GM12878 (cell line): ENCODE measurements around the gene GIMAP4. TPM values are rescaled to one million over a fixed set of nuclear protein-coding genes. Genes with fewer than 3 reads are reported as not detected.

Experiments used
- ATAC-seq: fragments of 200-7000 bp; cut with Tn5 transposase; 3 replicates; pipeline ENCODE4 v1.9.1; 2020; ENCODE audit warnings: mild to moderate bottlenecking, moderate library complexity
- BruUV-seq: library from RNA; stranded (reverse); fragments of 400-500 nt; replicated peaks from 2 replicates; lab custom pipeline; 2021; lab: Mats Ljungman, UMichigan
- CTCF ChIA-PET: fragments of 300-600 bp; sonication (Branson Sonifier 250); formaldehyde crosslinking; extraction: SDS; loops from one replicate; lab custom pipeline; 2021; ENCODE audit warnings: inconsistent platforms; lab: Yijun Ruan, JAX
- POLR2A ChIA-PET: fragments of 350-600 bp; formaldehyde crosslinking; extraction: SDS; loops from one replicate; lab custom pipeline; 2021; ENCODE audit warnings: inconsistent platforms; lab: Charles Lee
- RAD21 ChIA-PET: fragments of 300-600 bp; sonication (Branson Sonifier 250); formaldehyde crosslinking; loops from one replicate; lab custom pipeline; 2023; ENCODE audit warnings: antibody characterized with exemption; ENCODE audit not compliant: unreplicated experiment; lab: Charles Lee
- SMC1A ChIA-PET: fragments of 300-600 bp; sonication (Branson Sonifier 250); formaldehyde crosslinking; loops from one replicate; lab custom pipeline; 2023; ENCODE audit not compliant: unreplicated experiment, uncharacterized antibody; lab: Charles Lee
- DNase-seq: peaks from one replicate; pipeline ENCODE4 v3.0.0-alpha.2; 2011; ENCODE audit warnings: low read depth, low spot score
- FAIRE-seq: peaks from 3 replicates; lab custom pipeline; 2011; peaks lifted over from hg19 to GRCh38; lab: Jason Lieb, UNC
- H2AFZ ChIP-seq: 2 replicates; pipeline ENCODE4 v1.6.0; 2011; ENCODE audit warnings: low read depth, low read length, control low read depth; ENCODE audit not compliant: control insufficient read depth
- H3K27ac ChIP-seq: 2 replicates; pipeline ENCODE4 v1.5.1; 2011; ENCODE audit warnings: control low read depth; ENCODE audit not compliant: control insufficient read depth, insufficient read depth
- H3K27me3 ChIP-seq, 2 experiments: replicated peaks in 1 of 2; 2 replicates each; pipeline versions ENCODE4 v1.6.0 to v1.6.1; 2011; ENCODE audit warnings: low read length in 1 of 2; ENCODE audit not compliant: control insufficient read depth in 2 of 2, insufficient read depth in 2 of 2
- H3K36me3 ChIP-seq, 2 experiments: 2 replicates each; pipeline ENCODE4 v1.5.1; 2011; ENCODE audit warnings: low read length in 1 of 2; ENCODE audit not compliant: control insufficient read depth in 2 of 2, insufficient read depth in 2 of 2
- H3K4me1 ChIP-seq: 2 replicates; pipeline ENCODE4 v1.6.1; 2011; ENCODE audit warnings: mild to moderate bottlenecking, low read length, moderate library complexity, mixed read lengths; ENCODE audit not compliant: control insufficient read depth, insufficient read depth
- H3K4me2 ChIP-seq: 2 replicates; pipeline ENCODE4 v1.6.0; 2011; ENCODE audit warnings: control low read depth; ENCODE audit not compliant: control insufficient read depth, insufficient read depth
- H3K4me3 ChIP-seq: fragments of 200-600 bp; sonication (generic); 2 replicates; pipeline ENCODE4 v1.5.1; 2016
- H3K79me2 ChIP-seq: 2 replicates; pipeline ENCODE4 v1.6.0; 2011; ENCODE audit warnings: low read length; ENCODE audit not compliant: control insufficient read depth, insufficient read depth
- H3K9ac ChIP-seq: 2 replicates; pipeline ENCODE4 v1.8.0; 2011; ENCODE audit warnings: low read length, control low read depth, mixed read lengths; ENCODE audit not compliant: control insufficient read depth, insufficient read depth
- H3K9me3 ChIP-seq: replicated peaks from 3 replicates; pipeline ENCODE4 v1.5.1; 2011; ENCODE audit warnings: mild to moderate bottlenecking, low read length; ENCODE audit not compliant: control insufficient read depth, insufficient read depth
- H4K20me1 ChIP-seq: 2 replicates; pipeline ENCODE4 v1.6.0; 2011; ENCODE audit not compliant: control insufficient read depth, insufficient read depth
- CBX5 ChIP-seq: sonication (generic); IDR thresholded peaks from 2 replicates; pipeline ENCODE4 v1.6.1; 2016; ENCODE audit warnings: low read depth, moderate library complexity, mild to moderate bottlenecking, inconsistent platforms
- NFYB ChIP-seq: IDR thresholded peaks from 2 replicates; pipeline ENCODE4 v1.6.1; 2011; ENCODE audit warnings: low read depth, mild to moderate bottlenecking, low read length, improper control_type of control experiment, moderate library complexity; ENCODE audit not compliant: insufficient read depth
- RUNX3 ChIP-seq: IDR thresholded peaks from 2 replicates; pipeline ENCODE4 v1.6.1; 2012; ENCODE audit warnings: low read length, inconsistent platforms
- ZSCAN29 ChIP-seq: fragments of 450-650 bp; IDR thresholded peaks from 2 replicates; pipeline ENCODE4 v1.6.1; 2017; ENCODE audit warnings: mild to moderate bottlenecking, moderate library complexity
- ZZZ3 ChIP-seq: IDR thresholded peaks from 2 replicates; pipeline ENCODE4 v1.6.1; 2011; ENCODE audit warnings: low read depth; ENCODE audit not compliant: control insufficient read depth, insufficient read length
- WGBS: methylation state at CpG from one replicate; pipeline ENCODE4 v1.1.6; 2016; ENCODE audit warnings: low lambda C conversion rate; ENCODE audit not compliant: insufficient replicate concordance, insufficient coverage; ENCODE audit errors: missing lambda C conversion rate; 5-methylcytosine and 5-hydroxymethylcytosine counted together
- in situ Hi-C: fragments of 300-500 bp; cut with MboI; formaldehyde crosslinking; loops from 9 replicates; pipeline ENCODE4 v1.14.3; 2018; ENCODE audit warnings: mixed read lengths
- intact Hi-C: fragments of 100-400 bp; cut with micrococcal nuclease; formaldehyde crosslinking; loops from one replicate; pipeline ENCODE4 v1.14.2; 2022; ENCODE audit not compliant: unreplicated experiment
- polyA plus RNA-seq, 11 experiments: library from polyadenylated mRNA; depleted of rRNA in 4 of 11; unstranded in 6 of 11; stranded (reverse) in 5 of 11; fragments of >200 nt; fragmentation: Nextera tagmentation in 4 of 11; fragmentation: Illumina TruSeq in 1 of 11; extraction: Ambion mirVana in 4 of 11; extraction: Trizol in 1 of 11; gene quantifications; 1 replicate in 1 of 11; 2 replicates in 10 of 11; pipeline versions ENCODE4 v1.2.1 to v1.2.3, GENCODE V29; 2011 to 2016; ENCODE audit warnings: inconsistent platforms in 2 of 11, missing spikeins in 2 of 11, low read depth in 1 of 11
- total RNA-seq, 4 experiments: library from RNA; depleted of rRNA in 3 of 4; stranded (reverse); fragments of >200 nt in 3 of 4; fragmentation: Illumina TruSeq in 1 of 4; extraction: Trizol in 1 of 4; gene quantifications; 2 replicates each; pipeline versions ENCODE4 v1.2.1 to v1.2.3, GENCODE V29; 2013 to 2021

Gene GIMAP4
- total and polyA plus RNA-seq, 10 of the 15 experiments (the other 5 are each of a cell fraction or from before 2014, with no cell fraction given), result 0.06 to 1.5 (median 0.32) TPM; not detected in 1

DNA sequence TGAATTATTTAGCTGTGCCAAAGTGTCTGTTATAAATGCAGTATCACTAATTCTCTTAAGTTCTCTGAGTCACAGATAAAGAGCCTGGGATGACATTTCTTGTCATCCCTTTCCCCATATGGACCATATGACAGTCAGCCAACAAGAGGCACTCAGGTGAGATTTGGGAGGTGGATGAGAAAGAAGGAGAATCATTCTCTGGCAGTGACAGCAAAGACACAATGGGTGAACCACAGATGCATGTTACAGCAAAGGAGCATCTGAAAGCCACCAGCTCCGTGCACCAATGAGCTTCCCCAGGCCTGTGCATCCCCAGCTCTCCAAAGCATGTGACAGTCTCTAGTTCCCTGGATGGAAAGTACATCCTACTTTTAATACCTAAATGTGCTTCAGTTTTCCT lies 54.2 kb downstream of the GIMAP4 start:
- Histone ChIP-seq H3K27ac (peak overlapping the region; percentile 67), H3K9ac (no peak overlapping the region), H2AFZ (no peak overlapping the region), H3K36me3 (peaks cover 0 to 5% of the 10 kb centered on the region in 2 experiments; a peak in 1 of 4 replicates), H3K4me1 (peaks cover 17% of the 10 kb centered on the region), H3K4me2 (peak overlapping the region; percentile 56), H3K4me3 (no peak overlapping the region; the same call in 1 of the 2 replicates), H3K9me3 (no peaks in the 10 kb centered on the region), H4K20me1 (no peaks in the 10 kb centered on the region), H3K79me2 (peaks cover 1% of the 10 kb centered on the region; the same call in 1 of the 2 replicates), H3K27me3 (no peaks in the 10 kb centered on the region)
- 6% methylated on average over 1 of the region's 1 CpG for WGBS
- intact Hi-C loops, result loop anchor here (5.0 kb wide), 1 partner anchor 169 kb away; the partner anchor contains the start of gene GIMAP8
- RAD21 ChIA-PET, result interaction anchor here (1.5 kb wide), 1 partner anchor 39 kb away, joined by 4 read pairs; no protein-coding TSS in a partner anchor
- CTCF ChIA-PET, result interaction anchor here (1.1 kb wide), 1 partner anchor 11 kb away, joined by 4 read pairs; the partner anchor contains the start of gene GIMAP6
- TF ChIP-seq ZSCAN29, result no peak
- TF ChIP-seq CBX5, result no peak
- peak; percentile 41; the same call in 1 of the 2 replicates for TF ChIP-seq NFYB
- no peak for TF ChIP-seq ZZZ3
- peak; percentile 24; the same call in 1 of the 2 replicates for TF ChIP-seq RUNX3
- SMC1A ChIA-PET, result interaction anchor here (0.6 to 2.3 kb wide), 8 partner anchors 10 to 169 kb away, joined by 3 to 11 read pairs (median 4); partner anchors contain the start of gene GIMAP6
- BruUV-seq, result no TSS peak
- peak; percentile 64 for ATAC-seq
- DNase-seq, result no peak
- POLR2A ChIA-PET, result no interaction called here
- in situ Hi-C loops, result no loop called here
- peak; percentile 7 for FAIRE-seq

Other genes starting within 250 kb of the GIMAP4 start
Only the 7 nearest of the 13 such genes appear.
- gene ZNF775, start 188.1 kb upstream of the GIMAP4 start, total RNA-seq (2014; rRNA removed), result 7.2 and 11.0 TPM in 2 replicates
- gene ZNF775, start 188.1 kb upstream of the GIMAP4 start, total RNA-seq (2014; rRNA removed; fragmentation: Illumina TruSeq; extraction: Trizol), result 2.3 and 2.8 TPM in 2 replicates
- gene ZNF775, start 188.1 kb upstream of the GIMAP4 start, total RNA-seq (2021), result 12.1 and 14.3 TPM in 2 replicates
- 1.8 and 3.6 TPM in 2 replicates for gene ZNF775, start 188.1 kb upstream of the GIMAP4 start, polyA plus RNA-seq (2011; rRNA removed)
- 0.32 and 0.71 TPM in 2 replicates for gene ZNF775, start 188.1 kb upstream of the GIMAP4 start, polyA plus RNA-seq (2014; fragmentation: Illumina TruSeq; extraction: Trizol)
- under 1 TPM; 0.05 to 0.46 TPM for gene ZNF775, start 188.1 kb upstream of the GIMAP4 start, polyA plus RNA-seq (2014; fragmentation: Nextera tagmentation; extraction: Ambion mirVana)
- gene ZNF775, start 188.1 kb upstream of the GIMAP4 start, polyA plus RNA-seq (2014; rRNA removed), result 9.7 and 11.8 TPM in 2 replicates
- gene ZNF775, start 188.1 kb upstream of the GIMAP4 start, polyA plus RNA-seq (2016; fragmentation: Nextera tagmentation; extraction: Ambion mirVana), result 1 to 10 TPM in 1 of 2 experiments, under 1 TPM in 1; 0.62 to 1.4 TPM
- 3.7 and 4.5 TPM in 2 replicates for gene GIMAP8, start 116.8 kb upstream of the GIMAP4 start, total RNA-seq (2014; rRNA removed)
- 5.7 TPM in 2 replicates for gene GIMAP8, start 116.8 kb upstream of the GIMAP4 start, total RNA-seq (2014; rRNA removed; fragmentation: Illumina TruSeq; extraction: Trizol)
- 5.7 and 6.2 TPM in 2 replicates for gene GIMAP8, start 116.8 kb upstream of the GIMAP4 start, total RNA-seq (2021)
- 9.7 and 12.6 TPM in 2 replicates for gene GIMAP8, start 116.8 kb upstream of the GIMAP4 start, polyA plus RNA-seq (2011; rRNA removed)
- gene GIMAP8, start 116.8 kb upstream of the GIMAP4 start, polyA plus RNA-seq (2014; fragmentation: Illumina TruSeq; extraction: Trizol), result 7.9 and 8.3 TPM in 2 replicates
- gene GIMAP8, start 116.8 kb upstream of the GIMAP4 start, polyA plus RNA-seq (2014; fragmentation: Nextera tagmentation; extraction: Ambion mirVana), result 1 to 10 TPM in 1 of 2 experiments, under 1 TPM in 1; 0.66 to 2.6 TPM
- gene GIMAP8, start 116.8 kb upstream of the GIMAP4 start, polyA plus RNA-seq (2014; rRNA removed), result 6.0 and 7.0 TPM in 2 replicates
- 1 to 10 TPM; 2.0 to 2.2 TPM for gene GIMAP8, start 116.8 kb upstream of the GIMAP4 start, polyA plus RNA-seq (2016; fragmentation: Nextera tagmentation; extraction: Ambion mirVana)
- gene GIMAP7, start 52.5 kb upstream of the GIMAP4 start, total RNA-seq (2014; rRNA removed), result 2.7 and 2.8 TPM in 2 replicates
- gene GIMAP7, start 52.5 kb upstream of the GIMAP4 start, total RNA-seq (2014; rRNA removed; fragmentation: Illumina TruSeq; extraction: Trizol), result 4.5 and 5.1 TPM in 2 replicates
- gene GIMAP7, start 52.5 kb upstream of the GIMAP4 start, total RNA-seq (2021), result 3.4 and 3.9 TPM in 2 replicates
- 4.9 and 7.4 TPM in 2 replicates for gene GIMAP7, start 52.5 kb upstream of the GIMAP4 start, polyA plus RNA-seq (2011; rRNA removed)
- 7.4 and 10.2 TPM in 2 replicates for gene GIMAP7, start 52.5 kb upstream of the GIMAP4 start, polyA plus RNA-seq (2014; fragmentation: Illumina TruSeq; extraction: Trizol)
- gene GIMAP7, start 52.5 kb upstream of the GIMAP4 start, polyA plus RNA-seq (2014; fragmentation: Nextera tagmentation; extraction: Ambion mirVana), result 10 to 100 TPM; 14.1 to 16.6 TPM
- 3.5 and 3.7 TPM in 2 replicates for gene GIMAP7, start 52.5 kb upstream of the GIMAP4 start, polyA plus RNA-seq (2014; rRNA removed)
- 1 to 10 TPM; 5.8 to 6.8 TPM for gene GIMAP7, start 52.5 kb upstream of the GIMAP4 start, polyA plus RNA-seq (2016; fragmentation: Nextera tagmentation; extraction: Ambion mirVana)
- 37.9 and 38.8 TPM in 2 replicates for gene GIMAP6, start 65.0 kb downstream of the GIMAP4 start, total RNA-seq (2014; rRNA removed)
- gene GIMAP6, start 65.0 kb downstream of the GIMAP4 start, total RNA-seq (2014; rRNA removed; fragmentation: Illumina TruSeq; extraction: Trizol), result 34.6 and 34.7 TPM in 2 replicates
- gene GIMAP6, start 65.0 kb downstream of the GIMAP4 start, total RNA-seq (2021), result 36.2 and 40.9 TPM in 2 replicates
- gene GIMAP6, start 65.0 kb downstream of the GIMAP4 start, polyA plus RNA-seq (2011; rRNA removed), result 49.2 and 51.4 TPM in 2 replicates
- 37.8 and 39.0 TPM in 2 replicates for gene GIMAP6, start 65.0 kb downstream of the GIMAP4 start, polyA plus RNA-seq (2014; fragmentation: Illumina TruSeq; extraction: Trizol)
- gene GIMAP6, start 65.0 kb downstream of the GIMAP4 start, polyA plus RNA-seq (2014; fragmentation: Nextera tagmentation; extraction: Ambion mirVana), result 1 to 10 TPM; 6.2 to 8.3 TPM
- gene GIMAP6, start 65.0 kb downstream of the GIMAP4 start, polyA plus RNA-seq (2014; rRNA removed), result 36.0 and 36.6 TPM in 2 replicates
- 10 to 100 TPM; 22.8 to 27.8 TPM for gene GIMAP6, start 65.0 kb downstream of the GIMAP4 start, polyA plus RNA-seq (2016; fragmentation: Nextera tagmentation; extraction: Ambion mirVana)
- gene GIMAP2, start 118.3 kb downstream of the GIMAP4 start, total RNA-seq (2014; rRNA removed), result 28.9 and 34.4 TPM in 2 replicates
- gene GIMAP2, start 118.3 kb downstream of the GIMAP4 start, total RNA-seq (2014; rRNA removed; fragmentation: Illumina TruSeq; extraction: Trizol), result 37.0 and 37.3 TPM in 2 replicates
- gene GIMAP2, start 118.3 kb downstream of the GIMAP4 start, total RNA-seq (2021), result 29.8 TPM in 2 replicates
- 102 and 134 TPM in 2 replicates for gene GIMAP2, start 118.3 kb downstream of the GIMAP4 start, polyA plus RNA-seq (2011; rRNA removed)
- gene GIMAP2, start 118.3 kb downstream of the GIMAP4 start, polyA plus RNA-seq (2014; fragmentation: Illumina TruSeq; extraction: Trizol), result 33.8 and 49.8 TPM in 2 replicates
- gene GIMAP2, start 118.3 kb downstream of the GIMAP4 start, polyA plus RNA-seq (2014; fragmentation: Nextera tagmentation; extraction: Ambion mirVana), result 10 to 100 TPM; 47.5 to 60.0 TPM
- 25.3 and 29.2 TPM in 2 replicates for gene GIMAP2, start 118.3 kb downstream of the GIMAP4 start, polyA plus RNA-seq (2014; rRNA removed)
- gene GIMAP2, start 118.3 kb downstream of the GIMAP4 start, polyA plus RNA-seq (2016; fragmentation: Nextera tagmentation; extraction: Ambion mirVana), result 10 to 100 TPM; 21.3 to 24.4 TPM
- gene GIMAP1, start 149.2 kb downstream of the GIMAP4 start, total RNA-seq (2014; rRNA removed), result 1.9 and 2.3 TPM in 2 replicates
- gene GIMAP1, start 149.2 kb downstream of the GIMAP4 start, total RNA-seq (2014; rRNA removed; fragmentation: Illumina TruSeq; extraction: Trizol), result 1.1 and 1.4 TPM in 2 replicates
- gene GIMAP1, start 149.2 kb downstream of the GIMAP4 start, total RNA-seq (2021), result 1.3 and 1.4 TPM in 2 replicates
- 0.91 and 1.2 TPM in 2 replicates for gene GIMAP1, start 149.2 kb downstream of the GIMAP4 start, polyA plus RNA-seq (2011; rRNA removed)
- gene GIMAP1, start 149.2 kb downstream of the GIMAP4 start, polyA plus RNA-seq (2014; fragmentation: Illumina TruSeq; extraction: Trizol), result 1.3 and 1.4 TPM in 2 replicates
- under 1 TPM; 0.16 to 0.20 TPM for gene GIMAP1, start 149.2 kb downstream of the GIMAP4 start, polyA plus RNA-seq (2014; fragmentation: Nextera tagmentation; extraction: Ambion mirVana)
- gene GIMAP1, start 149.2 kb downstream of the GIMAP4 start, polyA plus RNA-seq (2014; rRNA removed), result 1.5 and 1.8 TPM in 2 replicates
- gene GIMAP1, start 149.2 kb downstream of the GIMAP4 start, polyA plus RNA-seq (2016; fragmentation: Nextera tagmentation; extraction: Ambion mirVana), result 1 to 10 TPM in 1 of 2 experiments, under 1 TPM in 1; 0.58 to 1.0 TPM
- gene GIMAP5, start 170.0 kb downstream of the GIMAP4 start, total RNA-seq (2014; rRNA removed), result 7.9 and 12.2 TPM in 2 replicates
- gene GIMAP5, start 170.0 kb downstream of the GIMAP4 start, total RNA-seq (2014; rRNA removed; fragmentation: Illumina TruSeq; extraction: Trizol), result 7.7 and 8.6 TPM in 2 replicates
- 4.5 and 5.6 TPM in 2 replicates for gene GIMAP5, start 170.0 kb downstream of the GIMAP4 start, total RNA-seq (2021)
- gene GIMAP5, start 170.0 kb downstream of the GIMAP4 start, polyA plus RNA-seq (2011; rRNA removed), result 8.9 and 9.4 TPM in 2 replicates
- gene GIMAP5, start 170.0 kb downstream of the GIMAP4 start, polyA plus RNA-seq (2014; fragmentation: Illumina TruSeq; extraction: Trizol), result 8.4 and 9.1 TPM in 2 replicates
- 1 to 10 TPM; 4.2 to 4.4 TPM for gene GIMAP5, start 170.0 kb downstream of the GIMAP4 start, polyA plus RNA-seq (2014; fragmentation: Nextera tagmentation; extraction: Ambion mirVana)
- gene GIMAP5, start 170.0 kb downstream of the GIMAP4 start, polyA plus RNA-seq (2014; rRNA removed), result 8.5 and 9.5 TPM in 2 replicates
- gene GIMAP5, start 170.0 kb downstream of the GIMAP4 start, polyA plus RNA-seq (2016; fragmentation: Nextera tagmentation; extraction: Ambion mirVana), result 1 to 10 TPM; 3.7 to 3.8 TPM